Astrocyte of the hippocampus (primary cell): Measurements from ENCODE around the gene APBA2.

ENCODE experiments used
- DNase-seq: peaks from one replicate; pipeline ENCODE4 v3.0.0; 2011; ENCODE audit warnings: low read depth, low spot score

APBA2 gene

GRCh38 chr15:28914483-28915023 lies 28.8 kb downstream of the APBA2 start:
- DNase-seq, result no peak

DNA sequence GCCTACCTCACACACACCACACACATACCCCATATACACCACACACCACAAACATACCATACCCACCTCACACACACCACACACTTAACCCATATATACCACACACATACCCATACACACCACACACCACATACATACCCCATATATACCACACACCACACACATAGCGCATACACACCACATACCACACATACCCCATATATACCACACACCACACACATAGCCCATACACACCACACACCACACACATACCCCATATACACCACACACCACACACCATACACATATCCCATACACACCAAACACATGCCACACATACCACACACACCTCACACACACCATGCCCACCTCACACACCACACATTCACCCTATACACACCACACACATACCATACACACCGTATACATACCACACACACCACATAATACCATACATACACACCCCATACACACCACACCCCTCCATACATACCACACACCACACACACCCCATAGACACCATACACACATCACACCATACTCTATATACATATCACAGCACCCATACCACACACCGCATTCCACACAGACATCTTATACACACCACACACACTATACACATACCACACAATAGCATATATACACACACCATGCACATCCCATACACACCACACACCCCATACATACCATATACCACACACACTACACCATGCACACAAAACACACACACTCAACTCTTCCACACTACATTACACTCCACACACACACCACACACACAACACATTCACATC lies 29.5 kb downstream of the APBA2 start:
- DNase-seq, result no peak

DNA sequence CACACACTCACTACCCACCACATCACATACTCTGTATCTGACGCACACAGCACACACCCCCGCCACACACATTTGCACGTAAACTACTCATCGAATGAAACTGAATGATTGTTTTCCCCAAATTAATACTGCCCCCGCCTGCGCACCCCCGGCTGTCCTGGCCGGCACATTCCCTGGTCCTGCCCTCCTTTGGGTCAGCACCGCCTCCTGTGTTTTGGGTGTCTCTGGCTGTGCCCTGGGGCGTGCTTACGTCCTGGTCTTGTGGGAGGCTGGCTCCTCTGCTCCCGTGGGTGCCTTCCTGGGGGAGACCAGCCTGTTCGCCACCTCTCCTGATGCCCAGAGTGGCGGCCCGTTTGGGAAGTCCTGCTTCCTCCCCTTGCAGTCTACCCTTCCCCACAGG lies 30.2 kb downstream of the APBA2 start:
- no peak for DNase-seq

- no peak for DNase-seq
Measured at GRCh38 chr15:28917791-28918140, 32.0 kb downstream of the APBA2 start.

- no peak for DNase-seq
Measured at GRCh38 chr15:28918141-28918983, 32.6 kb downstream of the APBA2 start.

DNA sequence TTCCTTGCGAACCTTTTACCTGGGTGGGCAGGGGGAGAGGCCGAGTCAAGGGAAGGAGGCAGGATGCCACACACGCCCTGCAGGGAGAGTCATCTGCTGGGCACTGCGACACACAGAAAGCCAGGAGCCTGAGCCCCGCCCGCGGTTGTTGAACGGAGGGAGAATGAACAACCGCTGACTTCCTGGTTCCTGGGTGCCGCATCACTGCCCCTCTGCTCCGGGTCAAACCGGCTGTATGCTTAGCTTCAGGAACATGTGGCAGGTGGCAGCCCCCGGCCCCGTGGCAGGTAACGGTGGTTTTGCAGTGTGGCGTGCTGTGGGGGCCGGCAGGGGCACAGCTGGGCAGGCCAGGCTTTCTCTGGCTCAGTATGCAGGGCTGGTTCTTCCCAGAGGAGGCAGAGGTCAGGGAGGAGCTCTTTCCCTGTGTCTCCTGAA lies 33.4 kb downstream of the APBA2 start:
- DNase-seq, result no peak

GRCh38 chr15:28919679-28920655 lies 34.2 kb downstream of the APBA2 start:
- DNase-seq, result no peak

DNA sequence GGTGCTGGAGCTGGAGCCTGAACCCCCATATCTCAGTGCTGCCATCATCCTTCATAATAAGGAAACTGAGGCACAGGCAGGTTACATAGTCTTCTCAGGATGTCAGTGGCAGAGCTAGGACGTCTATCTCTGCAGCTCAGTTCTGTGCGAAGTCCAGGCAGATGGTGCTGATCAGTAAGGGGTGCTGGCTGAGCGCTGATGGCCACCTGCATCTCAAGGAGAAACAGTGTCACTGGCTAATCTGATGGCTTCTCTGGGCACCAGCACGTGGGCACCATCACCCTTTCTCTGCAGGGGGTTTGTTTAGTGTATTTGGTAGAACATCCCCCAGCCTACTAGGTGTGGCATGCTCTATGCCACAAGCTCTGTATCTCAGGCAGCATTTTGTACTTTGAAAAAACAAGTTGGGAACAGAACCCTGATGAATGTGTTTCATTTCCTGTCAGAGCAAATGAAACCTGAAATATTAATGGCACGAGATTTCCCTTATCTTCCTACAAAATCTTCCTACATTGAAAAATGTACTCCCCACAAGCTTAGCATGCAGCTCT lies 35.1 kb downstream of the APBA2 start:
- no peak for DNase-seq

DNA sequence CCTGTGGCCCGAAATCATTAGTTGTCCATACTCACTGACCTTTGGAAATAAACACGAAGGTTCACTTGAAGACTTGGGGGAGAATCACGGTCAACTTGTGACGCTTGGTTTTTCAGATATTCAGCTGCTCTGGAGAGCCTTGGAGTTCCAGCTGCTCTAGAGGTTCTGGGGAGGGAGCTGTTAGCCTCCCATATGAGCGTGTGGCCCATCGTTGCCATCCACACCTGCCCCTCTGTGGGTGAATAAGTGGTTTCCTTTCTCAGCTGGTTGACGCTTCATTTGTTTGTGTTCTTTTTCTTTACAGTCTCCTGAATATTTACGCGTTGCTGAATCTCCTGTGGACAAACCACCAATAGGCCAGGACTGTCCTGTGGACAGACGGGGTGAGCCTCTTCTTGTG lies 35.6 kb downstream of the APBA2 start:
- DNase-seq, result no peak

- no peak for DNase-seq
Measured at GRCh38 chr15:28921919-28922706, 36.3 kb downstream of the APBA2 start.

DNA sequence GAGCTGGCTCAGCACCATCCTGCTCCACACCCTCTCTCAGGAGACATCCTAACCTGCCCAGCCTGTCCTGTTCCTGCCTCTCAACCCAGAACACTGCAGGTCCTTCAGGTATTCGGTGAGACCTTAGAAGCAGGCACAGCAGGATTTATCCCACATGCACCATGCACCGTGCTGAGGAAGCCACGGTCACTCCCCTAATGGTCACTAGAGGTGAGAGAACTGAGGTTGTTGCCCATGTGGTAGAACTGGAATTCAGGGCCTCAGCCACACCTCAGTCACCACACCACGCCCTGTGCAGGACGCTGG lies 36.9 kb downstream of the APBA2 start:
- DNase-seq, result no peak

GRCh38 chr15:28923726-28924280 lies 38.0 kb downstream of the APBA2 start:
- DNase-seq, result no peak

GRCh38 chr15:28927043-28927442 lies 41.3 kb downstream of the APBA2 start:
- no peak for DNase-seq

DNA sequence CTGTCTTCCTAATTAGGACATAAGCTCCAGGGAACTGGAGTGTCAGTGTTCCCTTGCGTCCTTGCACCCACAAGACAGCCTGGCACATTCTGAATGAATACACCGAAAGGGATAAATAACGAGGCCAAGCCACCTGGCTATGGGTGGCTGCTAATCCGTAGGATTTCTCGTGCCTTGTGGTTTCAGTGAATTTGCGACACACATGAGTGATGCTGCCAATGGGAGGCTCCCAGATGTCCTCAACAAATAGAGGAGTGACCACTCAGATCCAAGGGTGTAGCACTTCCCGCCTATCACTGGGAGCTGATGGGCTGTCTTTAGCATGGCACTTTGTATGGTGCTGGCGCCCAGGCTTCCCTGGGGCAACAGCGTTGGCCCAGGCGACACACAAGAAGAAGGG lies 43.4 kb downstream of the APBA2 start:
- no peak for DNase-seq

- no peak for DNase-seq
Measured at GRCh38 chr15:28930011-28930410, 44.2 kb downstream of the APBA2 start.

DNA sequence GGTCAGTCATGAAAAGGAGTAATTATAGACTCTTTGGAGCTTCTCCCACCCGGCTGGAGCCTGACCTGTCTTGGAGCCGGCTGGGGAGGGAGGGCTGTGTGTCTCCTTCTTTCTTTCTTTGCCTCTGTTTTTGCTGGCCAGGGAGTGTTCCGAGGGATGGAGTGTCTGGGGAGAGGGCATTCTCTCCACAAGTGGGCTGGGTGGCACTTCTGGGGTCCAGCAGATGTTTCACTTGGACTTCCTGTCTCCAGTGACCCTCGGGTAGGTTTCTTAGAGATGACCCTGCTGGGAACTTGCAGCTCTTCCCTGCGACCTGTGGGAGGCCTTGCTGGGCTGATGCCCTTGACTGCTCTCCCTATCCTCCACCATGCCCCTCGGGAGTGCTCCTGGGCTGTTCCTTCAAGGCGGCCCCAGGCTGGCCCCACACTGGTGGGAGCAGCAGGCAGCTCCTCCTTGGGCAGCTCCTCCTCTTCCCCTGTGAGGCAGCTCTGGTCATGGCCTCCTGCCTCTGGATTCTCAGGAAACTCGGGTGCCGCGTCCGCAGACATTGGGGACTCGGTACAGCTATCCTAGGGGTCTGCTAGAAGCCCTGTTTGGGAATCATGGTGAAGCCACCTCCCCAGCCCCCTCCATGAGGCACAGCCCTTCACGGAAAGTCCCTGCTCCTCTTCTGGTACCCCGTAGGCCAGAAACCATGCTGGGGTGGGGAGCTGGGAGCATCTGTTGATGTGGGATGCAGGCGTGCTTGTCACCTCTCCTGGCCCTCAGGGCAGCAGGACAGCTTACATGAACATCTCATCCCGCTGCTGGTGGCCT lies 44.9 kb downstream of the APBA2 start:
- DNase-seq, result no peak

- no peak for DNase-seq
Measured at GRCh38 chr15:28931828-28932227, 46.1 kb downstream of the APBA2 start.

- no peak for DNase-seq
Measured at GRCh38 chr15:28932361-28932760, 46.6 kb downstream of the APBA2 start.

DNA sequence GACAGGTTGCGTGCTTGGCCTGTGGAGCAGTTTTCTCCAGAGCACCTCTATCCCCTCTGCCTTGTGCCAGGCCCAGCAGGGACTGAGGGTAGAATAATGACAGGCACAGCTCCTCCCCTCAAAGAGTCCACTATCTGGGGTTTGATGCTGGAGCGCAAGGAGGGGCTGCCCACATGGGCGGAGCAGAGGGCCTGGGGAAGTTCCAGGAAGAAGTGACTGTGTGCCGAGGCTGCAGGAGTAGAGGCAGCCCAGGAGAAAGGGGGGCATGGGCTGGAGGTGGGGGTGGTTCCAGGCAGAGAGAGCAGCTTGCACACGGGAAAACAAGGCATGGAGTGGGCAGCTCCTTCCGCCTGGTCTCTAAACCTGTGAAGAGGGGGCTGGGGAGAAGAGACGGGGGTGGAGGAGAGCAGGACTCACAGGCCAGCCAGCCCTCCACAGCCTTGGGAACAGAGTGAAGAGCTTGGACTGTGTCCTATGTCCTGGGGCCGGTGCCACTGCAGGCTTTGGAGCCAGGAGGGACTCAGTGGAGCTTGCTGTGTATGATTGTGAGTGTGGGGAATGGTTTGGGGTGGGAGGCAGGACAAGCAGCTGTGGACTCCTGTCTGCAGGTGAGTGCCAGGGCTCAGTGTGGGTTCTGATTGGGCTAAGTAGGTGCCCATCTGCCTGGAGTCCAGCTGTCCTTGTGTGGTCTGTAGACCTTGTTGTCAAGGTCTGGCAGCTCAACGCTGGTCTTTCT lies 48.1 kb downstream of the APBA2 start:
- DNase-seq, result peak; percentile 37
